ENCODE results near the gene PAWR. TPM values are rescaled to one million over a fixed set of nuclear protein-coding genes. Genes with fewer than 3 reads are reported as not detected.
"Not testable (repeated sequence)": the region's sequence is repeated elsewhere in the genome, so short reads cannot be mapped to it uniquely, and the experiment has no call there.

PAWR gene
- total and polyA plus RNA-seq, 12 donors: 3.0 to 16.6 (median 10.2) TPM

DNA sequence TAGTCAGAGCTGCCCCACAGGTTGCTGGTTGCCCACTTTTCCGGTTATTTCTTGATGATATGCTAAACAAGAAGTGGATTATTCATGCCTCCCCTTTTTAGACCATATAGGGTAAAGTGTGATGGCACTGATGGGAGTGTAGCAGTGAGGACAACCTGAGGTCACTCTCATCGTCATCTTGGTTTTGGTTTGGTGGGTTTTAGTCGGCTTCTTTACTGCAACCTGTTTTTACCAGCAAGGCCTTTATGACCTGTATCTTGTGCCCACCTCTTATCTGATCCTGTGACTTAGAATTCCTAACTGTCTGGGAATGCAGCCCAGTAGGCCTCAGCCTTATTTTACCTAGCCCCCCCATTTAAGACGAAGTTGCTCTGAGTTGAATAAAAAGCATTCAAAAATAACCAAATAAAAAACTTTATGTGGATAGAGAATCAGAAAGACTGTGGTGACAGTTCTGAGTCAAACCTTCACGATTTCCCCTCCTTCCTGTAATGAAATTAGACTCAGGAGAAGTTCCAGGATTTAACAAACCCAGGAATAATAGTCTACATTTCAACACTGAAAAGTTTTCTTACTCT, 144.2 kb downstream of the PAWR start:
- no peak for DNase-seq
- no peak overlapping the region for H3K4me3 ChIP-seq
- no peaks in the 10 kb centered on the region for H3K9me3 ChIP-seq
- peak overlapping the region in 1 of 10 donors; percentile 2 for H3K27ac ChIP-seq
- ATAC-seq: no peak
- H3K36me3 ChIP-seq: no peaks in the 10 kb centered on the region
- 85 to 88% methylated on average over 5 of the region's 5 CpGs for WGBS, 2 donors
- intact Hi-C loops (cut with DNase I): no loop called here
- no peaks in the 10 kb centered on the region for H3K27me3 ChIP-seq
- TF ChIP-seq, protein P1, sequence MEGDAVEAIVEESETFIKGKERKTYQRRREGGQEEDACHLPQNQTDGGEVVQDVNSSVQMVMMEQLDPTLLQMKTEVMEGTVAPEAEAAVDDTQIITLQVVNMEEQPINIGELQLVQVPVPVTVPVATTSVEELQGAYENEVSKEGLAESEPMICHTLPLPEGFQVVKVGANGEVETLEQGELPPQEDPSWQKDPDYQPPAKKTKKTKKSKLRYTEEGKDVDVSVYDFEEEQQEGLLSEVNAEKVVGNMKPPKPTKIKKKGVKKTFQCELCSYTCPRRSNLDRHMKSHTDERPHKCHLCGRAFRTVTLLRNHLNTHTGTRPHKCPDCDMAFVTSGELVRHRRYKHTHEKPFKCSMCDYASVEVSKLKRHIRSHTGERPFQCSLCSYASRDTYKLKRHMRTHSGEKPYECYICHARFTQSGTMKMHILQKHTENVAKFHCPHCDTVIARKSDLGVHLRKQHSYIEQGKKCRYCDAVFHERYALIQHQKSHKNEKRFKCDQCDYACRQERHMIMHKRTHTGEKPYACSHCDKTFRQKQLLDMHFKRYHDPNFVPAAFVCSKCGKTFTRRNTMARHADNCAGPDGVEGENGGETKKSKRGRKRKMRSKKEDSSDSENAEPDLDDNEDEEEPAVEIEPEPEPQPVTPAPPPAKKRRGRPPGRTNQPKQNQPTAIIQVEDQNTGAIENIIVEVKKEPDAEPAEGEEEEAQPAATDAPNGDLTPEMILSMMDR (IDR thresholded peaks at IDR 0.05): no peak
- peaks cover 0 to 17% (median 8%) of the 10 kb centered on the region in 9 donors for H3K4me1 ChIP-seq

DNA sequence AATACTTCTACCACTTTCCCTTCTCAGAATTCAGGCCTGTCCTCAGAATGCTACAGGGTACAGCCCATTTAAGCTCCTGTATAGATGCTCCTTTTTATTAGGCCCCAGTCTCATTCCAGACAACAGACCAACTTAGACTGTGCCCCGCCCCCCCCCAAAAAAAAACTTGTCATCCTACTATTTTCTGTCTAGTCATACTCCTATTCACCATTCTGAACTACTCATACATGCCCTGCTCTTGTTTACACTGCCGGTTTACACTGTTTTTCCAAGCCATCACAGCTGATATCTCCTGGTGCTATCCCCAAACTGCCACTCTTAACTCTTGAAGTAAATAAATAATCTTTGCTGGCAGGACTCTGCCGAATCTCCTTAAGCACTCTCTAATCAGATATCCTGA, 146.3 kb downstream of the PAWR start:
- 74 to 79% methylated on average over 3 of the region's 3 CpGs for WGBS, 2 donors

DNA sequence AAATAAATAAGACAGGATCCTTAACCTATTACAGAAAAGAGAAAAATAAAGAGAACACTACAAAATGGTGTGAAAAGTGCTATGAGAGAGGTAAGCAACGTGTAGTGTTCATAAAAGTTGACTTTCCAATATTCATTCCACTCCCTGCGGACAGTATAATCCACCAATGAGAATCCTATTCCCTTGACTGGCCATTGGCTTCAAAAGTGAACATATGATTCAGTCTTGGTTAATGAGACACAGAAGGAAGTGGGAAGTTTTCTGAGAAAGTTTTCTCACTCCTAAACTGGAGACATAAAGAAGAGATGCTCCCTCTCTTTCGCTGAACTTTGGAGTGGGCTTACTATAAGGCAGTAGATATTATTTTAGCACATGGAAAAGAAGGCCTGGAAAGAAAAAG, 153.1 kb downstream of the PAWR start:
- Histone ChIP-seq H3K36me3 (no peaks in the 10 kb centered on the region), H3K9me3 (no peaks in the 10 kb centered on the region), H3K27me3 (no peaks in the 10 kb centered on the region), H3K27ac (no peak overlapping the region), H3K4me1 (no peaks in the 10 kb centered on the region), H3K4me3 (no peak overlapping the region)
- ATAC-seq (no peak), DNase-seq (no peak)
- WGBS, 2 donors: 90 to 97% methylated on average over 3 of the region's 3 CpGs
- intact Hi-C loops (cut with DNase I): loop anchor here in 1 of 10 donors (10.0 kb wide), 1 partner anchor 113 kb away; no protein-coding TSS in a partner anchor
- TF ChIP-seq, protein P1 (IDR thresholded peaks at IDR 0.05): no peak

More for the DNA sequence above, 146.3 kb downstream of the PAWR start:
- H3K36me3 ChIP-seq; ATAC-seq; H3K27ac ChIP-seq; intact Hi-C loops (cut with DNase I); H3K27me3 ChIP-seq; H3K9me3 ChIP-seq; DNase-seq; H3K4me3 ChIP-seq: not testable (repeated sequence)
- peaks cover 0 to 17% (median 8%) of the 10 kb centered on the region in 9 donors for H3K4me1 ChIP-seq

DNA sequence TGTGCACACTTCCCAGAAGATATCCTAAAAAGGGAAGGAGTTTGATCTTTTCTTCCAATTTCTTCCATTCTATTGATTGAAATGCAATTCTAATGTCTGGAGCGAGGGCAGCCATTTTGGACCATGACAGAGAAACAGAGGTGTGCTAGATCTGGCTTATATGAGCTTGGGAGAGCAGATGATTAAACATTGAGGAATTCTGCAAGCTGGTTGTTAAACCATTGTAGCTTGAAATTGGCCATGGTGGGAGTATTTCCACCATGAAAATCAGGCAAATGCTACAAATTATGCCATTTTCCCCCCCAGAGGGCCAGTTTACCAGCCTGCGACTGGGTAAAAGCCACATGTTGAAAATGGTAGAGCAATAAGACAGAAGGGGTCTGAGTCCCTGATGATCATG, 155.0 kb downstream of the PAWR start:
- H3K4me1 ChIP-seq: no peaks in the 10 kb centered on the region
- H3K36me3 ChIP-seq: no peaks in the 10 kb centered on the region
- ATAC-seq (no peak), DNase-seq (no peak)
- H3K27me3 ChIP-seq: no peaks in the 10 kb centered on the region
- H3K9me3 ChIP-seq: no peaks in the 10 kb centered on the region
- H3K27ac ChIP-seq: no peak overlapping the region
- no peak overlapping the region for H3K4me3 ChIP-seq
- TF ChIP-seq, protein P1 (IDR thresholded peaks at IDR 0.05): no peak
- WGBS, 2 donors: 96 to 99% methylated on average over 2 of the region's 2 CpGs
- intact Hi-C loops (cut with DNase I): loop anchor here in 1 of 10 donors (10.0 kb wide), 1 partner anchor 111 kb away; no protein-coding TSS in a partner anchor

Other genes starting within 250 kb of the PAWR start
- gene PPP1R12A, start 244.1 kb upstream of the PAWR start, total RNA-seq: 10 to 100 TPM; 46.3 to 73.5 (median 60.5) TPM
- 10 to 100 TPM; 11.5 to 43.7 TPM for gene PPP1R12A, start 244.1 kb upstream of the PAWR start, polyA plus RNA-seq

All from heart right ventricle (tissue), 16 donors.